SK-N-MC (cell line): ENCODE data around the gene PEAK1.

ENCODE experiments used
- EZH2 ChIP-seq: fragments of 200-600 bp; sonication (generic); IDR thresholded peaks from one replicate; pipeline ENCODE4 v1.6.1; 2017; ENCODE audit warnings: antibody characterized with exemption
- FOXP2 ChIP-seq: optimal IDR thresholded peaks from 2 replicates; pipeline ENCODE3; 2011; ENCODE audit warnings: mild to moderate bottlenecking, moderate library complexity; ENCODE audit not compliant: insufficient read depth; ENCODE audit errors: extremely low read length, control extremely low read depth
- POLR2AphosphoS5 ChIP-seq: IDR thresholded peaks from 2 replicates; pipeline ENCODE4 v1.6.1; 2012; ENCODE audit warnings: mild to moderate bottlenecking, low read depth, low read length, borderline replicate concordance

- TF ChIP-seq EZH2 (no peak), POLR2AphosphoS5 (no peak), FOXP2 (no peak)
Measured at GRCh38 chr15:77384086-77384485, 35.8 kb downstream of the PEAK1 start.
